GM18526 (cell line): ENCODE data around the gene ITGBL1.

Experiments used
- POLR2A ChIP-seq: IDR thresholded peaks from 3 replicates; pipeline ENCODE4 v1.6.1; 2011; ENCODE audit not compliant: insufficient read length; ENCODE audit errors: extremely low read depth

Gene ITGBL1

GRCh38 chr13:101655435-101655834 lies 203.0 kb downstream of the ITGBL1 start:
- TF ChIP-seq POLR2A = no peak

- no peak for TF ChIP-seq POLR2A
Observed at GRCh38 chr13:101660711-101661110, 208.2 kb downstream of the ITGBL1 start.

- TF ChIP-seq POLR2A = no peak
Observed at GRCh38 chr13:101661839-101662238, 209.4 kb downstream of the ITGBL1 start.

- no peak for TF ChIP-seq POLR2A
Observed at GRCh38 chr13:101673360-101674105, 221.1 kb downstream of the ITGBL1 start.

GRCh38 chr13:101681834-101682233 lies 229.4 kb downstream of the ITGBL1 start:
- TF ChIP-seq POLR2A = no peak

- no peak for TF ChIP-seq POLR2A
Observed at GRCh38 chr13:101686003-101686402, 233.5 kb downstream of the ITGBL1 start.

- TF ChIP-seq POLR2A = no peak
Observed at GRCh38 chr13:101690871-101691270, 238.4 kb downstream of the ITGBL1 start.

- TF ChIP-seq POLR2A = no peak
Observed at GRCh38 chr13:101691341-101691860, 238.9 kb downstream of the ITGBL1 start.

- TF ChIP-seq POLR2A = no peak
Observed at GRCh38 chr13:101695870-101696516, 243.5 kb downstream of the ITGBL1 start.

GRCh38 chr13:101697745-101698144 lies 245.3 kb downstream of the ITGBL1 start:
- TF ChIP-seq POLR2A = no peak

GRCh38 chr13:101698400-101698799 lies 245.9 kb downstream of the ITGBL1 start:
- no peak for TF ChIP-seq POLR2A

GRCh38 chr13:101700598-101700997 lies 248.1 kb downstream of the ITGBL1 start:
- TF ChIP-seq POLR2A = no peak

- TF ChIP-seq POLR2A = no peak
Observed at GRCh38 chr13:101703081-101703480, 250.6 kb downstream of the ITGBL1 start.

- TF ChIP-seq POLR2A = no peak
Observed at GRCh38 chr13:101703838-101704237, 251.4 kb downstream of the ITGBL1 start.

GRCh38 chr13:101706651-101707050 lies 254.2 kb downstream of the ITGBL1 start:
- no peak for TF ChIP-seq POLR2A

- TF ChIP-seq POLR2A = no peak
Observed at GRCh38 chr13:101707659-101708058, 255.2 kb downstream of the ITGBL1 start.
